ENCODE results near the gene GPC6. TPM values are rescaled to one million over a fixed set of nuclear protein-coding genes. Genes with fewer than 3 reads are reported as not detected.

GPC6 gene
- polyA plus RNA-seq, 1 of the 3 experiments (the other 2 are of a cell fraction): 6.7 TPM

DNA sequence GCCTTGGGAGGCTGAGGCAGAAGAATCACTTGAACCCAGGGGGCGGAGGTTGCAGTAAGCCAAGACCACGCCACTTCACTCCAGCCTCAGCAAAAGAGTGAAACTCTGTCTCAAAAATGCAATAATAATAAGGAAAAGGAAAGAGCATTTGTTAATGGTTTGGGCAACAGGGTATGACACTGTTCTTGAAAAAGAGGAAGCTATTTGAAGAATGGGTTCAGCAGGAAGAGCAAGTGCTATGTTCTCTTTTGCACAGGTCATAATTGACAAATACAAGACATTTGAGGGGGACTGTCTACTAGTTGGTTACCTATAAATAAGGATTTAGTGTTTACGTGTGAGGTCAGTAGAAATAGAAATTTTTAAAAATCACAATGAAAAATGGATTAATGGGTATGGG lies 1034.6 kb downstream of the GPC6 start:
- H3K4me2 ChIP-seq: no peak overlapping the region
- H4K20me1 ChIP-seq (ENCODE audit: insufficient read depth): no peaks in the 10 kb centered on the region
- no peak overlapping the region for H3K9ac ChIP-seq
- no peak overlapping the region for H2AFZ ChIP-seq (ENCODE audit: low read depth)
- H3F3A ChIP-seq (replicated peaks; ENCODE audit: insufficient read depth): no peaks in the 10 kb centered on the region
- H3K4me1 ChIP-seq (ENCODE audit: control insufficient read depth in 1 of 2, insufficient read depth in 2 of 2, low read depth in 1 of 2, low read length in 1 of 2): no peaks in the 10 kb centered on the region
- H3K9me2 ChIP-seq: no peaks in the 10 kb centered on the region
- 89% methylated on average over 3 of the region's 3 CpGs for WGBS (ENCODE audit: low lambda C conversion rate)
- POLR2A ChIA-PET: no interaction called here
- no peaks in the 10 kb centered on the region for H3K36me3 ChIP-seq (replicated peaks in 1 of 2; ENCODE audit: control insufficient read depth in 1 of 2, insufficient read depth in 2 of 2, low read length in 1 of 2)
- DNase-seq: no peak
- H3K9me3 ChIP-seq: no peaks in the 10 kb centered on the region
- H3K27ac ChIP-seq (ENCODE audit: low read depth in 2 of 2, low read length in 1 of 2): no peak overlapping the region
- no peak overlapping the region for H3K4me3 ChIP-seq (ENCODE audit: low read depth in 2 of 2, low read length in 1 of 2)
- no peaks in the 10 kb centered on the region for H3K27me3 ChIP-seq (ENCODE audit: insufficient read depth)
- no peaks in the 10 kb centered on the region for H3K79me2 ChIP-seq (ENCODE audit: insufficient read depth)
- TF ChIP-seq, protein P1, sequence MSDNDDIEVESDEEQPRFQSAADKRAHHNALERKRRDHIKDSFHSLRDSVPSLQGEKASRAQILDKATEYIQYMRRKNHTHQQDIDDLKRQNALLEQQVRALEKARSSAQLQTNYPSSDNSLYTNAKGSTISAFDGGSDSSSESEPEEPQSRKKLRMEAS (IDR thresholded peaks at IDR 0.05; ENCODE audit: low read depth): no peak
- TF ChIP-seq RXRA (IDR thresholded peaks at IDR 0.05; ENCODE audit: borderline replicate concordance, low read depth) (no peak), RAD21 (IDR thresholded peaks at IDR 0.05; ENCODE audit: low read length) (no peak), YY1 (IDR thresholded peaks at IDR 0.05; ENCODE audit: low read depth) (no peak), GABPA (IDR thresholded peaks at IDR 0.05; ENCODE audit: low read depth) (no peak), SMC3 (IDR thresholded peaks at IDR 0.05; ENCODE audit: low read depth, low read length) (no peak), FOXM1 (IDR thresholded peaks at IDR 0.05; ENCODE audit: low read depth) (no peak), FOXJ3 (CRISPR knock-in tag; IDR thresholded peaks at IDR 0.05) (no peak), TAF1 (IDR thresholded peaks at IDR 0.05; ENCODE audit: borderline replicate concordance, low read depth, low read length) (no peak), NFIC (IDR thresholded peaks at IDR 0.05; ENCODE audit: borderline replicate concordance) (no peak), TEAD4 (IDR thresholded peaks at IDR 0.05; ENCODE audit: borderline replicate concordance, insufficient read depth) (no peak), SIN3A (IDR thresholded peaks at IDR 0.05; ENCODE audit: borderline replicate concordance, low read depth, low read length) (no peak), MEF2A (IDR thresholded peaks at IDR 0.05; ENCODE audit: borderline replicate concordance, low read depth) (no peak)
- TF ChIP-seq, protein P2, sequence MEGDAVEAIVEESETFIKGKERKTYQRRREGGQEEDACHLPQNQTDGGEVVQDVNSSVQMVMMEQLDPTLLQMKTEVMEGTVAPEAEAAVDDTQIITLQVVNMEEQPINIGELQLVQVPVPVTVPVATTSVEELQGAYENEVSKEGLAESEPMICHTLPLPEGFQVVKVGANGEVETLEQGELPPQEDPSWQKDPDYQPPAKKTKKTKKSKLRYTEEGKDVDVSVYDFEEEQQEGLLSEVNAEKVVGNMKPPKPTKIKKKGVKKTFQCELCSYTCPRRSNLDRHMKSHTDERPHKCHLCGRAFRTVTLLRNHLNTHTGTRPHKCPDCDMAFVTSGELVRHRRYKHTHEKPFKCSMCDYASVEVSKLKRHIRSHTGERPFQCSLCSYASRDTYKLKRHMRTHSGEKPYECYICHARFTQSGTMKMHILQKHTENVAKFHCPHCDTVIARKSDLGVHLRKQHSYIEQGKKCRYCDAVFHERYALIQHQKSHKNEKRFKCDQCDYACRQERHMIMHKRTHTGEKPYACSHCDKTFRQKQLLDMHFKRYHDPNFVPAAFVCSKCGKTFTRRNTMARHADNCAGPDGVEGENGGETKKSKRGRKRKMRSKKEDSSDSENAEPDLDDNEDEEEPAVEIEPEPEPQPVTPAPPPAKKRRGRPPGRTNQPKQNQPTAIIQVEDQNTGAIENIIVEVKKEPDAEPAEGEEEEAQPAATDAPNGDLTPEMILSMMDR (IDR thresholded peaks at IDR 0.05): no peak
- TF ChIP-seq, protein P3, sequence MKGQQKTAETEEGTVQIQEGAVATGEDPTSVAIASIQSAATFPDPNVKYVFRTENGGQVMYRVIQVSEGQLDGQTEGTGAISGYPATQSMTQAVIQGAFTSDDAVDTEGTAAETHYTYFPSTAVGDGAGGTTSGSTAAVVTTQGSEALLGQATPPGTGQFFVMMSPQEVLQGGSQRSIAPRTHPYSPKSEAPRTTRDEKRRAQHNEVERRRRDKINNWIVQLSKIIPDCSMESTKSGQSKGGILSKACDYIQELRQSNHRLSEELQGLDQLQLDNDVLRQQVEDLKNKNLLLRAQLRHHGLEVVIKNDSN (IDR thresholded peaks at IDR 0.05; ENCODE audit: borderline replicate concordance, low read depth): no peak
- TF ChIP-seq, protein P4, sequence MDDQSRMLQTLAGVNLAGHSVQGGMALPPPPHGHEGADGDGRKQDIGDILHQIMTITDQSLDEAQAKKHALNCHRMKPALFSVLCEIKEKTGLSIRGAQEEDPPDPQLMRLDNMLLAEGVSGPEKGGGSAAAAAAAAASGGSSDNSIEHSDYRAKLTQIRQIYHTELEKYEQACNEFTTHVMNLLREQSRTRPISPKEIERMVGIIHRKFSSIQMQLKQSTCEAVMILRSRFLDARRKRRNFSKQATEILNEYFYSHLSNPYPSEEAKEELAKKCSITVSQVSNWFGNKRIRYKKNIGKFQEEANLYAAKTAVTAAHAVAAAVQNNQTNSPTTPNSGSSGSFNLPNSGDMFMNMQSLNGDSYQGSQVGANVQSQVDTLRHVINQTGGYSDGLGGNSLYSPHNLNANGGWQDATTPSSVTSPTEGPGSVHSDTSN (IDR thresholded peaks at IDR 0.05): no peak
- TF ChIP-seq, protein P5, sequence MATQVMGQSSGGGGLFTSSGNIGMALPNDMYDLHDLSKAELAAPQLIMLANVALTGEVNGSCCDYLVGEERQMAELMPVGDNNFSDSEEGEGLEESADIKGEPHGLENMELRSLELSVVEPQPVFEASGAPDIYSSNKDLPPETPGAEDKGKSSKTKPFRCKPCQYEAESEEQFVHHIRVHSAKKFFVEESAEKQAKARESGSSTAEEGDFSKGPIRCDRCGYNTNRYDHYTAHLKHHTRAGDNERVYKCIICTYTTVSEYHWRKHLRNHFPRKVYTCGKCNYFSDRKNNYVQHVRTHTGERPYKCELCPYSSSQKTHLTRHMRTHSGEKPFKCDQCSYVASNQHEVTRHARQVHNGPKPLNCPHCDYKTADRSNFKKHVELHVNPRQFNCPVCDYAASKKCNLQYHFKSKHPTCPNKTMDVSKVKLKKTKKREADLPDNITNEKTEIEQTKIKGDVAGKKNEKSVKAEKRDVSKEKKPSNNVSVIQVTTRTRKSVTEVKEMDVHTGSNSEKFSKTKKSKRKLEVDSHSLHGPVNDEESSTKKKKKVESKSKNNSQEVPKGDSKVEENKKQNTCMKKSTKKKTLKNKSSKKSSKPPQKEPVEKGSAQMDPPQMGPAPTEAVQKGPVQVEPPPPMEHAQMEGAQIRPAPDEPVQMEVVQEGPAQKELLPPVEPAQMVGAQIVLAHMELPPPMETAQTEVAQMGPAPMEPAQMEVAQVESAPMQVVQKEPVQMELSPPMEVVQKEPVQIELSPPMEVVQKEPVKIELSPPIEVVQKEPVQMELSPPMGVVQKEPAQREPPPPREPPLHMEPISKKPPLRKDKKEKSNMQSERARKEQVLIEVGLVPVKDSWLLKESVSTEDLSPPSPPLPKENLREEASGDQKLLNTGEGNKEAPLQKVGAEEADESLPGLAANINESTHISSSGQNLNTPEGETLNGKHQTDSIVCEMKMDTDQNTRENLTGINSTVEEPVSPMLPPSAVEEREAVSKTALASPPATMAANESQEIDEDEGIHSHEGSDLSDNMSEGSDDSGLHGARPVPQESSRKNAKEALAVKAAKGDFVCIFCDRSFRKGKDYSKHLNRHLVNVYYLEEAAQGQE (IDR thresholded peaks at IDR 0.05; ENCODE audit: low read depth, low read length): no peak
- TF ChIP-seq, protein P6, sequence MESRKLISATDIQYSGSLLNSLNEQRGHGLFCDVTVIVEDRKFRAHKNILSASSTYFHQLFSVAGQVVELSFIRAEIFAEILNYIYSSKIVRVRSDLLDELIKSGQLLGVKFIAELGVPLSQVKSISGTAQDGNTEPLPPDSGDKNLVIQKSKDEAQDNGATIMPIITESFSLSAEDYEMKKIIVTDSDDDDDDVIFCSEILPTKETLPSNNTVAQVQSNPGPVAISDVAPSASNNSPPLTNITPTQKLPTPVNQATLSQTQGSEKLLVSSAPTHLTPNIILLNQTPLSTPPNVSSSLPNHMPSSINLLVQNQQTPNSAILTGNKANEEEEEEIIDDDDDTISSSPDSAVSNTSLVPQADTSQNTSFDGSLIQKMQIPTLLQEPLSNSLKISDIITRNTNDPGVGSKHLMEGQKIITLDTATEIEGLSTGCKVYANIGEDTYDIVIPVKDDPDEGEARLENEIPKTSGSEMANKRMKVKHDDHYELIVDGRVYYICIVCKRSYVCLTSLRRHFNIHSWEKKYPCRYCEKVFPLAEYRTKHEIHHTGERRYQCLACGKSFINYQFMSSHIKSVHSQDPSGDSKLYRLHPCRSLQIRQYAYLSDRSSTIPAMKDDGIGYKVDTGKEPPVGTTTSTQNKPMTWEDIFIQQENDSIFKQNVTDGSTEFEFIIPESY (IDR thresholded peaks at IDR 0.05; ENCODE audit: borderline replicate concordance, low read depth): no peak
- CTCF ChIA-PET: interaction anchor here (1.3 kb wide), 3 partner anchors 9 to 48 kb away, joined by 3 read pairs; no protein-coding TSS in a partner anchor
